NCI-H1930 (cell line): ENCODE measurements around the gene CCNY.

Experiments
- DNase-seq, 2 experiments: peaks; one replicate each; lab custom pipeline; 2025; lab: John Stamatoyannopoulos, UW

Gene CCNY

DNA sequence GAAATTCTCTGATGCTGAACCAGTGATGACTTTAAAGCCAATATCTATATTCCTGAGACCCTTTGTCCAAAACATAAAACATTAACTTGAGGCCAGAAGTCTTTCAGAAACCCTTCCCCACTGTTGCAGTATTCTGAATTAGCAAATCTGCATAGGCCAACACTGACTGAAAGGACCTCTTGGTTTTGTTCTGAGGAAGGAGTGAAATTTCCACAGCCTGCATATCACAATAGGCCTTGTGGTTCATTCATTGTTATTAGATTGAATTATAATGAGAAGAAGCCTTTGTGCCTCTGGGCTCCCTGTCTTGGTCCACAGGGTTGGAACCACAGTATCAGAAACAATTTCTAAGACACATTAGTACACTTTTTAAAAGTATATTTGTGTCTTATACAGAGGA is 90.3 kb downstream of the CCNY start:
- no peak for DNase-seq

DNA sequence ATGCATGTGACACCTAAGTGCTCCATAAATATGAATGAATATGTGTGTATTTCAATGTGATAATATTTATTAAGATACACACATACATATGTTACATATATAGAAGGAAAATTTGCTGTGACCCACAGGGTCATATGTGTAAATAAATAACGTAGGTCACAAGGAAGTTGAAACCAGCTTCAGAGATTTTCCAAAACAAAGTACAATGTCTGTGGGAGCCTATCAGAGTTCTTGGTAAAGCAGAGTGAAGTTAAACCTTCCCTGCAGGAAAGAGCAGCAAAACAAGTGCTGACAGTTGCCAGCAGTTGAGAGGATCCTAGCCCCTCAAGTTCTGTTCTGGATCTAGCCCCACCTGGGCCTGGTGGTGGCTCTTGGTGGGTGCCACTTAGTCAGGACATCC is 91.2 kb downstream of the CCNY start:
- DNase-seq, result no peak

DNA sequence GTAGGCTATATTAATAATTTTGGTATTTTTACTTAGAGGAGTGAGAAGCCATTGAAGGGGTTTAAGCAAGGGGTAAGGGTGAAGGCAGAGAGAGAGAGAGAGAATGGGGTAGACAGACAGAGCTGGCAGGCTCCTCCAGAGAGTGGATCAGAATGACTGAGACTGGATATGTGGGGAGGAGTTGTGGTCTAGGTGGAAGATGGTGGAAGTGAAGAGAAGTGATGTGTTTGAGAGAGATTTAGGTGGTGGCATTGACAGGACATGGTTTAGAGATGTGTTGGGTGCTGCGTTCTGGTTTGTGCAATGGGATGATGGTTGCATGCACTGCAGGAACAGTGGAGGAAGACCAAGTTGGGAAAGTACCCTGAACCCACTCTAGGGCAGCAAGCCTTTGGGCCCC is 92.2 kb downstream of the CCNY start:
- DNase-seq, result no peak

DNA sequence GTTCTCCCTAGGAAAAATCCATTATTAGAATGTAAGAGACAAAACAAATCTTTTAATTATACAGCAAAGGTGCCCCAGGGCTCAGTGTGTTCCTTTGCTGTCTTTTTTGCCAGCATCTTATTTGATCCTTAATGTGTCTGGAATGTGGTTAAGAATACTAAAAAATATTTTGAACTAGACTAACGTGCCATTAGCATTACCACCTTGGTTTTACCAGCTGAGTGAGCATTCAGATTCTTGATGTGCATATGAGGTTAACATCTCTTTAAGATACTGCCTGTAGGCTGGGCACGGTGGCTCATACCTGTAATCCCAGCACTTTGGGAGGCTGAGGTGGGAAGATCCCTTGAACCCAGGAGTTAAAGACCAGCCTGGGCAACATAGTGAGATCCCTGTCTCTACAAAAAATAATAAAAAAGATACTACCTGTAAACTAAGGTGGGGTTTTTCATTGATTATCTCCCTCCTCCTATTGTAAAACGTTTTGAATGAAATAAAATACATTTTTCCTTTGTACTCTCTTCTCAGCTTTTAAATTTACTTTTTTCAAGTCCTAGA is 96.6 kb downstream of the CCNY start:
- no peak for DNase-seq

DNA sequence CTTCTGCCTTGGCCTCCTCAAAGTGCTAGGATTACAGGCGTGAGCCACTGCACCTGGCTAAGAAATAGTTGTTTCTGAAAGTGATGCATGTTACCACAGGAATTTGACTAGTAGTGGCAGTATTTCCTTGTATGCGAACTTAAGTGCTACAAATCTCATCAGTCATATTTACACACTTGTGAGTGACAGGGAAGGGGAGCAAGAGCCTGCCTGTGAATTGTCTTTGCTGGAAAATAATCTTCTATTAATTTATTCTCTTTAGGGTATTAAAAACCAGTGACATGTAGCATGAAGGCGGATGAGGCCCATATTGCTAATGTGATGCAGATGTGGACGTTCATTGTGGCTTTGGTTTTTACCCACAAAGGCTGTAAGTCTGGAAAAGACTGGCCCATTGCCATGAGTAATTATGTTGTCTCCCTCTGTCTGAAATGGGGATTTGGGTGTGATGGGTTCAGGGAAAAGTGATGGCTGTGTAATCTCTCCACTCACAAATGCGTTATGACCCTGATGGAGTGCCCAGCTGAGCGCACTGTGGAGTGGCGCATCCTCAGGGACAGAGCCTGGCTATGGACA is 97.6 kb downstream of the CCNY start:
- no peak for DNase-seq

DNA sequence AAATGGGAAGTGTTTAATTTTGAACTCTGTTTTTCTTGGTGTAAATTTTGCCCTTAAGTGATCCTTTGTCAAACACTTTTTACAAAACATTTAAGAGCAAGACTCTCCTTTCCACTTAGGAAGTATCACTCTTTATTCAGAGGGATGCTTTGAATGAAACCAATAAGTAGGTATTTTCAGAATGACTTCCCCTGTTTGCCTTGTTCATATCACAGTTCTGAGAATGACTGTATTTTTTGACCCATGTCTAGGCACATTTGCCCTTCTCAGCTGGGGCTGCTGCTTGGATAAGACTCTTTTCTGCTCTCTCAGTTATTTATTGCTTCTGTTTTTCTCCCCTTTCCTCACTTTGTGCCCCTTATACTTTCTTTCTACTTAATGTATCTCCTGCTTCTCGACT is 98.2 kb downstream of the CCNY start:
- no peak for DNase-seq

DNA sequence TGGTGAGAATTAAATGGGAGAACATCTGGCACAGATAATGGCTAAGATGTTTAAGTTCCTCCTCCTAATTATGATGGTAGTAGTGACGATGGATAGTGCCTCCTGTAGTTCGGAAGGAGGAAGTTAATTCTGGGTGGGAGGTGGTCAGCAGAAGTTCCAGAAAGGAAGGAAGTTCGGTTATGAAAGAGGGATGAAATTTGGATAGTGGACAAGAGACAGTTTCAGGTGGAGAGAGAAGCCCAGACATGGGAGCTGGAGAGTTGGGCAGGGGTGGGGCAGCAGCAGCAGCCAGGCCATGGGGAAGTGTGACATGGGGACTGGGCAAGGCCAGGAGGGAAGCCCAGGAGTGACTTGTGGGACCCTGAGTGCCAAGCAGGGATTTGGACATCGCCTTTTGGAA is 99.5 kb downstream of the CCNY start:
- DNase-seq, result no peak

DNA sequence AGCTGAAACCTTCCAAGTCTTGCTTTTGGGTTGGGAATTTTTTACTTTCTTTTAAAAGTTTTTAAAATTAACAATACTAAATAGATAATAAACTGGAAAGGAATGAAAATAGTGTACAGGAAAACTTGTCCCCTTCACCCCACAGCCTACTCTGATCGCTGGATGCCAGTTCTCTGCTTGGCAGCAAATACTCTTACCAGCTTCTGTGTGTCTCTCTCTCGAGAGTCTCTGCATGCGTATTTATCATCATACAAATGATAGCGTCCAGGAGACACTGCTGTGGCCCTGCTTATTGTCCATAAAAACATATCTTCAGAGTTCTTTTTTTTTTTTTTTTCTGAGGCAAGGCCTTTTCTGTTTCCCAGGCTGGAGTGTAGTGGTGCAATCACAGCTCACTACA is 101.5 kb downstream of the CCNY start:
- no peak for DNase-seq

DNA sequence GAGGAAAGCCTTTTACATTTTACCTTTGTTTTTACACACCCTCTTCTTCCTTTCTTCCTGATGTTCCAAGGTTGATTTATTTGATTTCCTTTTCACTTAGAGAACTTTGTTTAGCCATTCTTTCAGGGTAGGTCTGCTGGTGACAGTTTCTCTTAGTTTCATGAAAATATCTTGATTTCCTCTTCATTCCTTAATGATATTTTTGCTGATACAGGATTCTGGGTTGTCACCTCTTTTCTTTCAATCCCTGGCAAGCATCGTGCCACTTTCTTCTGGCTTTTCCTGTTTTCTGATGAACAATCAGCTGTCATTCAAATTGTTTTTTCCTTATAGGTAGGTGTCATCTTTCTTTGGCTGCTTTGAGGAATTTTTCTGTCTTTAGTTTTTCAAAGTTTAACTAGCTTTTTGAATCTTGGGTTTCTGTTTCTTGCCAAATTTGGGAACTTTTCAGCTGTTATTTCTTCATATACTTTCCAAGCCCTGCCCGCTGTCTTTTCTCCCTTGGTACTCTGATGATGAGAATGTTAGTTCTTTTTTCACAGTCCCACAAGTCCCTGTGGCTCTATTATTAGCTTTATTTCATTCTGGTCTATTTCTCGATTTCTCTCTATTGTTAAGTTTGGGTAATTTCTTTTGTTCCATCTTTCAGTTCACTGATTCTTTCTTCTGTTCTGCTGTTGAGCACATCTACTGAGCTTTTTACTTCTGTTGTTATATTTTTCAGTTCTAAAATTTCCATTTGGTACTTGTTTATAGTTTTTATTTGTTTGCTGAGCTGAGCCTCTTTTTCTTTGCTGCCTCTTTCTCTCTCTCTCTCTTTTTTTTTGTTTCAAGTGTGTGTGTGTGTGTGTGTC is 102.6 kb downstream of the CCNY start:
- DNase-seq, result no peak

DNA sequence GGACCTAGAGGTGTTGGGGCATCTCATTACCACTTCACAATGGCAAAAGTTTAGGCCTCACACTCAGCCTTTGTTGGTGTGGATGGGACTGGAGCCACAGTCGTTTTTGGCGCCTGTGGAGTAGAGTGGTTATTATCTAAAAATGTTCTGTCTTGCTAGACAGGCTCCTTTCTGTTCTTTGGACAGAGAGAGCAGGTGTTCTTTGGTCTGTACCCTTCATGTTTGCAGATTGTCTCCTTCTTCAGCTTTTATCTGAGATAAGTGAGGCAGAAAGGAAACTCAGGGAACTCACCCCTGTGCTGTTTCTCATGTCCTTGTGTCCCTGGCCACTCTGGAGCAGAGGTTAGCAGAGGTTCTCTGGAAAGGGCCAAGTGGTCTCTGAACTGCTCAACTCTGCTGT is 103.7 kb downstream of the CCNY start:
- DNase-seq, result no peak

DNA sequence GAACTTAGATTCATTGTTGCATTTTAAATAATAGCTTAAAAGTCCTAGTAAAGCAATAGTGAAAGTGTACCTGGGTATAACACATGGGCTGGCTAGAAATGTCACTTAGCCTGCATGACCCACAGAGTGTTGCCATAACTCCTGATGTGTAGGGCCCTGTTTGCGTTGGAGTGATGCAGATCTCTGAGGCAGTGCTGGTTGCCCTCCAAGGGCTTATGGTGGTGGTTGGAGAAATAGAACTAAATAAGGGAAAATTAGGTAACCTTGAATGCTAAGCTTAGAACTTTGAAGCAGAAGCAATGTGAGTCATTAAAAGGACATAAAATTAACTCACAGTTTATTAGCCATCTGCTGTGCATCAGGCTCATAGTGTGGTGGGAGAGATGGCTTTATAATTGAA is 105.7 kb downstream of the CCNY start:
- DNase-seq, result no peak

DNA sequence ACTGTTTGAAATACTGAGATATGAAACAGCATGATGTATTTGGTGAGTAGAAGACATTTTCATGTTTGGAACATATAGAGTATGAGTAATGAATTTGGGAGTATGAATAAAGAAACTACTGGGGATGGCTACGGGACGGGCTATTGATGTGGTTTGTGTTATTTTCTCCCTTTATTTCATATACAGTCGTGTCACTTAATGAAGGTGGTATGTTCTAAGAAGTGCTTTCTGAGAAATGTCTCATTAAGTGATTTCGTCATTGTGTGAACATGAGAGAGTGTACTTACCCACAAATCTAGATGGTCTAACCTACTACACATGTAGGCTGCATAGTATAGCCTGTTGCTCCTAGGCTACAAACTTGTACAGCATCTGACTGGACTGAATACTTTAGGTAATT is 106.3 kb downstream of the CCNY start:
- no peak for DNase-seq

DNA sequence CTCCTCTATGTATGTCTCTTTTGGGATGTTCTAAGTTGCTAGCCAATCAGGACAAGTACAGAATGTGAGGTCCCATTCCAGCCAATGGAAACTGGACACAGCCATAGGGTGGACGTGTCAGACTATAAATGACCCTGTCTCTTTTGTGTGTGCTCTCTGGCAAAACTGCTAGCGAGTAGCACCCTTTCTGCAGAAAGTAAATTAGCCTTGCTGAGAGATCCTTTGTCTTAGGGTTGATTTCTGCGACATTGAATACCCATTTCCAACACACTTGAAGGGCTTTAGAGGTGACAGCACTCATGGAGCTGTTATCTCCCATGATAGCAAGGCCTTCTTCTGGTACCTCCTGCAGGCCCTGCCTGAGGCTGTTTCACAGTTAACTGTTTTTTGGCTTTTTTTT is 107.5 kb downstream of the CCNY start:
- DNase-seq, result no peak

DNA sequence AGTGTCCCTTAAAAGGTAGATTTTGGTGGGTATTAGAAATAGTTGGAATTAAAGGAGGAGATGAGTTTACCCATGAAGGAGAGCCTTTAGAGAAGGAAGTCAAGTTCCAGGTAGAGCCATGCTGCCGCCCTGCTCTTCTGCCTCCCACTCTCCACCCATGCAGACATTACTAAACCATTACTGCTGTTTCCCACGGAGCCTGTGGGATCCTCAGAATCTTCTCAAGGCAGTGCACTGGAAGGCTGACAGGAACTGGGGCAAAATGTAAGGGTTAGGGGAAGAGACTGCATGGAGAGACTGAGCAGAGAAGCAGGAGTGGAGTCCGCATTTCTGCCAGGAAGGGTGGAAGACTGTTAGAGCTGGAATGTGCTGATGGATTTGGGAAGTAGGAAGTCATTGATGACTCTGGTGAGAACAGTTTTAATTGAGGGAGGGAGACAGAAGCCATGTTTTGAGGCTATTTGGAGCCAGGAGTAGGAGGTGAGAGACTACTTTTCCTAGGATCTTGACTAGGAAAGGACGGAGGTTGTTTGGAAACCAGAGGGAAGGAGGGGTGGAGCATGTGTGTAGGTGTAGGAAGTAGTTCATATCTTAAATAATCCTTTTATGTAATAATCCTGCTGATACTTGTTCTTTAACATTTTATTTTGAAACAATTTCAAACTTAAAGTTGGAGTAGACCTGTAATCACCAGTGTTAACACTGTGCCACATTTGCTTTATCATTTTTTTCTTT is 109.0 kb downstream of the CCNY start:
- DNase-seq, result no peak

DNA sequence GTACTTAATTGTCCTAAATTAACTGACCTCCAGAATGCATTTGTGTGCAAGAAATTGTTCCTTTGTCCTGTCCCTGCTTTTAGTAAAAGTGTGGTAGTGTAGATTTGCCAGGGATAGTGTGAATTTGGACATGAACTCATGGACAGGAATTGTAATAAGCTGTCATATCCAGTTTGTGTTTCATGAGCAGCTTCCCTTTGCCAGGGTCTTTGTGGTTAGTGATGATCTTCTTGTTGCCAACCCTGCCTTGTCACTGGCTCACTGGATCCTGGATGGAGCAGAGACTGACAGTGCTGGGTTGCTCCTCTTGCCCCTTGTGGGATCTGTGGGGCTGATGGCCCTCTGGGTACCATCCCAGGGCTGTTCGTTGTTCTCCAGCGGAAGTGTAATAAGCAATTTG is 110.1 kb downstream of the CCNY start:
- no peak for DNase-seq

DNA sequence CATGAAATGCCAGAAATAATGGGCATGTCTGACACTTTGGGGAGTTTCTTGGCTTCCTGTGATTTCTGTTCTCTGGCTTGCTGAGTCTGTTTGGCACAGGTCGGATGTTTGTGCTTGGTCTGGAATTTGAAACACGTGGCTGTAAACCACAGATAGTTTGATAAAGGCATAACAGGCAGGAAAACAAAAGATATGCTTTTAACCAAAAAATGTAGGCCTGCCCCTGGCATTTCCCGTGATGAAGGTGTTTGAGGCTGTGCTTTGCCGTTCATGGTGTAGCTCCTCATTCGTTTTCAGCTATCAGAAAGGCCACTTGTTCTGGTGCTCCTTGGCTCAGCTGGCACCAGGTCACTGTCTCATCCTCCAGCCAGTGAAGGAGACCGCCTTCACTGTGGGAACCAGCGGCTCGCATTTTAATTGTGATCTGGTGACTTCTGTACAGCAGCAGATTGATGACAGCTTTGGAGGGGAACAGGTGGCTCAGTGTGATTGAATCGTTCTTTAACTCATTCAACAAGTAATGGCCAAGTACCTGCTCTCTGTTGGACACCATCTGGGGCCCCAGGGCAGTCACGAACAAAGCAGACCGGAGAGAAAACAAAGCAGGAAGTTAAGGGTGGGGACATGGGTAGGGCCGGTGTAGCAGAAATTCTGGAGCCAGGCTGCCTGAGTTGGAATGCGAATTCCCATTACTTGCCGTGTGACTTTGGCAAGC is 111.5 kb downstream of the CCNY start:
- no peak for DNase-seq

DNA sequence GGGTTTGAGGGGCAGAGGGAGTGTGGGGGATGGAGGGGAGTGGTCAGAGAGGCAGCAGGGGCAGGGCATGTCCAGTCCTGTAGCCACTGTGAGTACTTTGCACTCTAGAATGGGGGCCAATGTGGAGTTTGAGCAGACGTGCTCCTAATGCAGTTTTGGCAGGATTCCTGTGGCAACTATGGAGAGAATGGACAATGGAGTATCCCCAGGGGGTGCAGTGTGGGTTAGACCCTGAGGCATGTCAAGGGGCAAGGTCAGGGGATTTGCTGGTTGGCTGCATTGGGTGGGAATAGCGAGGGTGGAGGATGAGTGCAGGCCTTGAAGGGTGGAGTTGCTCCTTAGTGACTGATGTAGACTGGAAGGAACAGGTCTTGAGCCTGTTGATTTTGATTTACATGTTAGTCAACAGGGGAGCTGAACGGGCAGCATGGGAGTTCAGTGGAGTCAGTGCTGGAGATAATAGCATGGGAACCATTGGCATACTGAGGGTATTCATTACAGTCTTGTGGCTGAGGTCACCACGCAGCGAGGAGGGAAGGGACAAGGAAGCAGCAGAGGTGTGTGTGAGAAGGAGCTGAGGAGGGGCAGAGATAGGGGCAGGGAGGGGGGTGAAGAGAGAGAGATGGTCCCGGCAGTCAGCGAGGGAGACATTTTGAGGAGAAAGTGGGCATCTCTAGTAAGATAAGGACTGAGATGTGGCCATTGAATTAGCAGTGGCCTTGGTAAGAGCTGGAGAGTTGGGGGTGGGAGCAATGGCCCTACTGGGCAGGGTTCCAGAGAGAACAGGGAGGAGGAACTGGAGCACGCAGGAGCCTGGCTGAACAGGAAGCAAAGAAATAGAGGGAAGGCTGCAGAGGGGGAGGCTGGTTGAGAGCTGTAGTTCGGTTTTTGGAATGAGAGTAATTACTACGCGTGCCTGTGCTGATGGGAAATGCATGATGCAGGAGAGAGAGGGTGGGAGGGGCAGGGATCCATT is 112.7 kb downstream of the CCNY start:
- DNase-seq, result no peak

DNA sequence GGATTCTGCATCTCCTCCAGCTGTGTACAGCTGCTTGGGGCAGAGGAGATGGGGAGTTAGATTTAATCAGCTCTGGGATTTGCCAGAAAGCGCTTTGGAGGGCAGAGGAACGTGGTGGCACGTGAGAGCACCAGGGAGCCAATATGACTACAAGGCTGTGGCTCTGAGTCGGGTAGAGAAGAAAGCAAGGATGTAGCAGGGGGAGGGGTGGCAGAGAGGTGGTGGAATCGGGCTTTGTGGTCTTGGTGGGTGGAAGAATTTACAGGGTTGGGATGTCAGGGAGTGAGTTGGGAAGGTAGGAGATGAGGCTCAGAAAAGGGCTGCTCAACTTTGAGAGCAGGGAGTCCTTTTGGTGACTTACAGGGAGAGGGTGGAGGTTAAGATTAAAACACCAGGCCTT is 113.6 kb downstream of the CCNY start:
- DNase-seq, result no peak

DNA sequence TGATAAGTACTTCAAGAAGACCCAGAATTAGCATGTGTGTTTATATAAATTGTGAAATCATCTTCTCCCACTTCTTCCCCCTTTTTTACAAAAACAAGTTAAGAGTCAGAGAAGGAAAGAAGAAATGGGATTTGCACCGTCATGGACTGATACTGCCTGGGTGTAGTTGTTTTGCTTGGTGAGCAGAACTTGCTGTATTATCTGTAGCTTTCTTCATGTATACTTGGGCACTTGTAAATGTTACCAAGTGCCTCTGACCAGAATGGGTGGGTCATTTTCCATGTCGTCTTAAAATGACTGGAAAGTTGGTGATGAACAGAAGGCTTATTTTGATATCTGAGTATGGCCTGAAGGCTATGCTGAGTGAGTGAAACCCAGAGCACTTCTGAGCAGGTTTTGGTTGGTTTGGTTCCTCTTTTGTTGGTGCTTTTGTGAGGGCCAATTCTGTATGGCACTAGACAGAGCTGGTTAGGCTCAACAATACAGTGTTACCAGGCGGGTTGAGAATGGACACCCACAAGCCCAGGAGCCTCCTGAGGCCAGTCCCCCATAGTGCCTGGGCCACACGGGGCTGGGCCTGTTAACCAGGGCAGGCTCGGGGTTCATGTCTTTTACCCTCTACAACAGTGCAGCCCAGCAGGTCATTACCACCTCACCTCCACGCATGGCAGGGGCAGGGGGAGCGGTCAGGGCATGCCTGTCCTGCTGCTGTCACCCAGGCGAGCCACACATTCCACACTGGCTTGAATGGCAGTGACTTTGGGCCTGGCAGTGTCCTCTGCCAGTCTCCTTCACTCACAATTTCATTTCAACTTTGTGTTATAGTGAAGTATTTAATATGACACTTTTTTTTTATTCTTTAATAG is 115.1 kb downstream of the CCNY start:
- DNase-seq, result no peak

DNA sequence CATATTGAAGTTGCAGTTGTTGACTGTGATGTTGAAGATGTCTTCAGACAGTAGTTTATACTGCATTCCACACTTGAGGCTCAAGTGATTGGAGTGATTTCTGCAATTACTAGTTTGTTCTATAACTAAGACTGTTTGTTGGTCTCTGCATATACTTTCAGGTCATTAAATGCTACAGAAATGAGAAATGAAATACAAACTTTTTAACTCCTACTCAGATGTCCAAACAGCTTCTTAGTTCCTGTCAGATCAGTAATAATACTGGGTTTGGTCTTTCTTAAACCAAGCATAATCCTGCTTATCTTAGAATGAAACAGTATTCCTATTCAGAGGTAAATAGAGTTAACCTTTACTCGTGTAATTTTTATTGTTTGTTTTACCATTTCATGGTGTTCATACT is 115.9 kb downstream of the CCNY start:
- DNase-seq, result no peak
